ENCODE results near the gene BRAP. TPM values are rescaled to one million over a fixed set of nuclear protein-coding genes. Genes with fewer than 3 reads are reported as not detected.

BRAP gene
- polyA plus RNA-seq, 1 donor (not counting 4 experiments of a cell fraction or from before 2014, with no cell fraction given) = 19.5 TPM

Other genes starting within 250 kb of the BRAP start
- gene ATXN2, start 86.6 kb downstream of the BRAP start, polyA plus RNA-seq = 16.9 to 24.1 TPM (median 19.6 TPM) in 3 replicates
- gene ACAD10, start 97 bp upstream of the BRAP start, polyA plus RNA-seq = 12.2 to 13.2 TPM (median 12.4 TPM) in 3 replicates
- gene ALDH2, start 81.0 kb upstream of the BRAP start, polyA plus RNA-seq = 30.6 to 40.1 TPM (median 33.8 TPM) in 3 replicates
- 32.8 to 41.2 TPM (median 39.1 TPM) in 3 replicates for gene MAPKAPK5, start 156.3 kb upstream of the BRAP start, polyA plus RNA-seq

All from keratinocyte (primary cell).